SHP77 (cell line): ENCODE data around the gene PRR4.

Experiments
- DNase-seq, 2 experiments: peaks; one replicate each; lab custom pipeline; 2025; lab: John Stamatoyannopoulos, UW

Gene PRR4

GRCh38 chr12:10849425-10849878, at the start of gene PRR4:
Gene PRR4 (minus strand): TSS chr12:10849475. CDS start chr12:10849437, 38 bp downstream.
- DNase-seq, result no peak

GRCh38 chr12:10896854-10897253, 47.6 kb upstream of the PRR4 start:
- DNase-seq, result no peak

GRCh38 chr12:10891937-10892336, 42.7 kb upstream of the PRR4 start:
- no peak for DNase-seq

DNA sequence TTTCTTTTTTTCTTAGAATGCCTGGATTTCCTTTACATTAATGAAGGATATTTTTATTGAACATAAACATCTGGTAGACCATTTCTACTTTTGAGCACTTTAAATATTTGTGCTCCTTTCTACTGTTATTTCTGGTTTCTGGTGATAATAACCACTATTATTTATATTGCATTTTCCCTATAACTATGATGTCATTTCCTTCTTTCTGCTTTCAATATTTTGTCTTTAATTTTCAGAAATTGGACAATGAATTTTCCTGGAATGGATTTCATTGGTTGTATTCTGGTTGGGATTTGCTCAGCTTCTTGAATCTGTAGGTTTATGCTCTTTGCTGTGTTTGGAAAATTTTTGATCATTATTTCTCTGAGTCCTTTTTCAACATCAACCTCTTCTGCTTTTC, 40.0 kb upstream of the PRR4 start:
- no peak for DNase-seq

DNA sequence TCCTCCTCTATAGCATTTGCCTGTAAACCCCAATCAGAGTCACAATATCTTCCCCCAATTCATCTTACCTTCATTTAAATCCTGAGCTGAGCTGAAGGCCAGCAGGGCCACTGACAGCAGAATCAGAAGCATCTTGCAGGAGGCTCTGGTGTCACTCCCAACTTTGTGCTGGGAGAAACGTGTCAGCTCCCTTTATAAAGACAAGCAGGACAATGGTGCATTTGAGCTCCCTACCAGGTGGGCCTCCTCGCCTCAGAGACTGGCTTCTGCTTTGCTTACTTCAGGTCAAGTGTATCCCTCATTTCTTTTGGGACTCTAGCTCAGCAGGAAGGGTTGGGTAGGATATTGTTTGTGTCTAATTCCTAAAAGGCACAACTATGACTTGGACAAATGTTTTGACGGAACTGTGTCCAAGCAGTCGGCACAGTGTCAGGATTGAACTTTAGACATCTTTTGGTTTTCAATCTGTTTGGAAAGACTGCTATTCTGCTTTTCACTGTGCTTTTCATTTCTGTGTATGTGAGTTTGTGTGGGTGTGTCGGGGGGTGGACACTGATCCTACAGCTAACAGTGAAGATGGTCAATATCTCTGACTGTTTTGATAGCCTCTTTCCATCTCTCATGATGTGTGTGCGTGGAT, 34.9 kb upstream of the PRR4 start, which contains the start of gene PRH1:
PRH1 (minus strand) TSS at position 170 of the 640 bp plus-strand sequence; CDS start at position 132, 38 bp downstream.
- no peak for DNase-seq

DNA sequence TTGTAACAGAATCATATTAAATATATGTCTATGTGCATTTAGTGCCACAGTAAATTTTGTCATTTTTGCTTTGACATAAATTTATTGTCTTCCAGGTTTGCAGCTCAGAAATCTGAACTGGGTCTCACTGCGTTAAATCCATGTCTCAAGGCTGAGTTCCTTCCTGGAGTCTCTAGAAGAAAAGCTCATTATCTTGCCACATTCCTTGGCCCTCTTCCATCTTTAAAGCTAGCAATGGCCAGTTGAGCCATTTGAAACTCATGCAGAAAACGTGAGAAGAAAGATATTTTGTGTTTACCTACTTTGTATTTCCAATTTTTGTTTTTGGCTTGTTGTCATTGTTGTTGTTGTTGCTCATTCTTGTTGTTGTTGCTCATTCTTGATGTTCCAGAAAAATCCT, 24.1 kb upstream of the PRR4 start:
- DNase-seq, result no peak

- DNase-seq, result no peak
These were observed 18.1 kb upstream of the PRR4 start for GRCh38 chr12:10867381-10867780.

GRCh38 chr12:10863512-10864218, 14.4 kb upstream of the PRR4 start:
- DNase-seq, result no peak

- no peak for DNase-seq
These were observed 12.1 kb upstream of the PRR4 start for GRCh38 chr12:10861366-10861765.

- no peak for DNase-seq
These were observed 6.5 kb upstream of the PRR4 start for GRCh38 chr12:10855807-10856206.

DNA sequence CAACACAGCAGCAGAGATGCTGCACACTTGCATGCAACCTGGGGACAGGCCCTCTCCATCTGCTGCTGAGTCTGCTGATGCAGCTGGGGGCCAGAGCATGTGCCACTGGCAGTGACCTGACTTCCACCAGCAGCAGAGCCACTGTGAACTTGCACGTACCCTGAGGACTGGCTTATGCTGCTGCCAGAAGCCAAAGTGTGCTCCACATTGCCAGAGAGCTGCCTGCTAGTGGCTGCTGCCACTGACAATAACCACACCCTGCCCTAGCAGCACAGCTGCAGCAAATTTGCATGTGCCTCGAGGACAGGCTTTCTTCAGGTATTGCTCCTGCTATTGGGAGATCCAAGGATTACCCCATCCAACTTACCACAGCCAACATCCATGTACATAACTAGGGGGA, 4.5 kb upstream of the PRR4 start:
- DNase-seq, result no peak

- no peak for DNase-seq
These were observed 2.1 kb upstream of the PRR4 start for GRCh38 chr12:10851243-10851858.

DNA sequence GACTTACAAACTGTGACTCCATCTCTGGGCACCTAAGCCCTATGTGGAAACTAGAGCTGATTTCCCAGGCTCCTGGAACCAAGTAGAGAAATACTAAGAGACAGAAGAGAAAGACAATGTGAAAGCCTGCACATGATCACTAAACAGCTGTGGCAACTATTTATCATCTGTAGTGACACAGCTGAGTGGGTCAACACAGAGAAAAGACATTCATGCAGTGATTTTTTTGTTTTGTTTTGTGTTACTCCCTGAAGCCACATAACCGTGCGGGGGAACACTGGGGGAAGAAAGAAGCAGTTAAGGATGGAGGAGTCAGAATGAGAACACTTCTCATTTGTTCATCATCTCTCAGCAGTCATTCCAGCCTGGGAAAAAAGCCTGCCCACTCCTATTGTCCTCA, 1.5 kb downstream of the PRR4 start:
- DNase-seq, result no peak

DNA sequence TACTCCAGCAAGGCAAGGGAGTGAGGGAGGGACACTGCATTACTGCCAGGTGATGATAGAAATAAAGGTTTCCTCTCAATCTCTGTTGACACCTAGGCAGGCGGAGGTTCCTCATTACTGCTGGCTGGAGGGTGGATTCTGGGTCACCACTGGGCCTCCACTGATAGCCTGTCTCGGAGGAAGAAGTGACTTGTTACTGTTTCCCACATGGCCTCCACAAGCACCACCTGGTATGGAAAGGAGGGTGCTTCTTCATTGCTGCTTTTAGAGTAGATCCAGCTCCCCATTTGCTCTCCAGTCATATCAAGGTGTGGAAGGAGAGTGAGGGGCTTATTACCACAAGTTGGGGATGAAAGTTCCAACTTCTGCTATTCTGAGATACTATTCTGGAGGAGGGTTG, 6.4 kb downstream of the PRR4 start:
- DNase-seq, result no peak

DNA sequence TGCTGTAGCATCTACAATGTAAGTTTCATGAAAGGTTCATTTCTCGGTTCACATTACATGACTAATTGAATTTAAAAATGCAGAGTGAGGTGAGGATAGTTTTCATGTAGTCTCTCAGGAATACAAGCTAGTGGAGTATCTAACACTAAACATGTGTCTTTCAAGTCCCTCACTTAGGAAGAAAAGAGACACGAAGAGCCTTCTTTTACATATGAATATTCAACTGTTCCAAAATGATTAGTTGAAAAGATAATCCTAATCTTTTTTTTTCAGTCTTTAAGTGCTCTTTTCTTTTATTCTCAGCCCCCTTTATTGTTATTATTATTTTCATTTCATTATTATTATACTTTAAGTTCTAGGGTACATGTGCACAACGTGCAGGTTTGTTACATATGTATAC, 10.8 kb downstream of the PRR4 start:
- no peak for DNase-seq

GRCh38 chr12:10829994-10830393, 19.3 kb downstream of the PRR4 start:
- DNase-seq, result no peak

GRCh38 chr12:10826258-10826657, 23.0 kb downstream of the PRR4 start, which contains the start of gene TAS2R10:
Gene TAS2R10 (minus strand): TSS chr12:10826358. CDS start chr12:10826269, 89 bp downstream.
- no peak for DNase-seq

DNA sequence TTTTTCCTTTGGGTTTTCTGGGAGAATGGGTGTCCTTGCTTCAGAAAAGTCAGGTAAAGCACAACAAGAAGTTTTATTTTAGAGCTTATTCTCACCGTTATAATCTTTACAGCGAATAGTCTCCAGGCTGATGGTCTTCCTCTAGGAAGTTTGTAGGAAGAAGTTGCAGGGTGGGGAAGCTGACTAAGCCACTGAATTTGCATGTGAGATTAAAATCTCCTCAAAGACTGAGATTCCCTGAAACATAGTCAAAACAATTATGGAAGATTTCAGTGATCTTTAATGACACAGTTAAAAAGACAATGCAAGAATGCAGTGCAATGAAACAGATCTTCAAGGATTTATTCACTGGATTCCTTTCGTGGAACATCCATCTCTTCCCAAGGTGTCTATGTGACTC, 24.3 kb downstream of the PRR4 start:
- no peak for DNase-seq

DNA sequence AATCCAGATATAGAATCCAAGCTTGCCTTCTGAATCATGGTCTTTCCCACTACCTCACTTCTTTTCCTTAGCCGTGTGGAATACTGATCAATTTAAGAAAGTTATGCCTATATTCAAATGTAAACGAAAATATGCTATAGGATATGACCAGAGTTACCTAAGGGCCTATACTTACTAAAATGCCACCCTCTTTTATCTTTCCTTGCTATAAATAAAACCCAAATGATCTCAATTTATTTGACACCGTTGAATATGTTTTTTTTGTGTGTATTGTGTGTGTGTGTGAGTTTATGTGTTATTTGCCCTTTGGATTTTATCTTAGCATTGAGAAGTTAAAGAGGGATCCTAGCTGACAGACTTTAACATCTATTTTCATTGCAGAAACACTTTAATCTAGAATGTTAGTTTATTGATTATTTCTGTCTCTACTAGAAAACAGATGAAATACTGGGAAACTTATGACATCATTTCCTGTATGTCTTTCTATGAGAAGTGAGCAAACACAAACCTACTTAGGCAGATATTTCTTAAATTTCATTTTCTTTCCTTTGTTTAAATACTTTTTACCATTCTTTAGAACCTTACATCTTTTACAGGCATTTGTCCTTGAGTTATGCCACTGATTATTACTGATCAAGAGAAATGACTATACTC, 37.3 kb downstream of the PRR4 start:
- DNase-seq, result no peak

DNA sequence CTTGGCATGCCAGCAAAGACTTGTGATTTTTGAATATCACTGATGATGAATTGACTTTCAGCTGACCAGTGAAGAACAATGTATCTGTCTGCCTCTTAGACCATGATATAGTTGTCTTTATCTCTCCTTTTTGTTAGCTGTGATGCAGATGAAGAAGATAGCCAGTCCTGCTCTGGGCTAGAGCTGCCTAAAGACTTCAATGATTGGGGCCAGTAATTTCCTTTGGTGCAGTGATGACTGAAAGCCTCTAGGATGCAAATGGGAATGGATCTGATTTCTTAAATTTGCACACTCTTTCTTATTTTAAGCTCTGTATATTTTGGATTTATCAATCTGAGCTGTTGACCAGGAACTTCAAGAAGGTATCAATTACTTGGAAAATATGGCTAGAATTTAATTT, 39.2 kb downstream of the PRR4 start, which contains the start of gene TAS2R9:
TAS2R9 (minus strand) TSS at position 101 of the 400 bp plus-strand sequence; CDS start at position 8, 93 bp downstream.
- DNase-seq, result no peak

- no peak for DNase-seq
These were observed 42.1 kb downstream of the PRR4 start, which contains the start of gene TAS2R8 for GRCh38 chr12:10807186-10807585. Gene TAS2R8 (minus strand): TSS chr12:10807286. CDS start chr12:10806980, 306 bp downstream.

GRCh38 chr12:10802587-10802986, 46.7 kb downstream of the PRR4 start, which contains the start of gene TAS2R7:
Gene TAS2R7 (minus strand): TSS chr12:10802627. CDS start chr12:10802570, 57 bp downstream.
- DNase-seq, result no peak
